ENCODE measurements around the gene ABI1. TPM values are rescaled to one million over a fixed set of nuclear protein-coding genes. Genes with fewer than 3 reads are reported as not detected.

Gene ABI1
- total RNA-seq, 2 experiments from 2014 or later, result 62.4 to 76.9 TPM

GRCh38 chr10:26723016-26723415 is 137.7 kb downstream of the ABI1 start:
- Histone ChIP-seq H3K4me2 (ENCODE audit: low read length) (no peak overlapping the region), H3K9me3 (ENCODE audit: low read length) (no peaks in the 10 kb centered on the region), H3K9me2 (ENCODE audit: insufficient read depth, low read length) (no peaks in the 10 kb centered on the region), H3K36me3 (ENCODE audit: insufficient read depth, low read length) (peaks cover 95% of the 10 kb centered on the region), H3K79me2 (ENCODE audit: insufficient read depth, low read depth, low read length) (no peaks in the 10 kb centered on the region), H4K20me1 (ENCODE audit: insufficient read depth, low read length) (no peaks in the 10 kb centered on the region), H3K27ac (ENCODE audit: low read depth, low read length, poor library complexity, severe bottlenecking) (no peak overlapping the region), H3K4me1 (ENCODE audit: insufficient read depth, low read length, poor library complexity, severe bottlenecking) (peaks cover 3% of the 10 kb centered on the region), H3K4me3 (ENCODE audit: low read depth, low read length, poor library complexity, severe bottlenecking) (no peak overlapping the region), H2AFZ (ENCODE audit: low read length) (no peak overlapping the region)
- ChIA-PET CTCF (ENCODE audit: unreplicated experiment) (no interaction called here), POLR2A (interaction anchor here (0.6 kb wide), 1 partner anchor 118 kb away, joined by 3 read pairs; no protein-coding TSS in a partner anchor)
- intact Hi-C loops (cut with micrococcal nuclease; ENCODE audit: unreplicated experiment), result no loop called here
- BruUV-seq (replicated peaks), result no TSS peak
- TF ChIP-seq, protein P1, sequence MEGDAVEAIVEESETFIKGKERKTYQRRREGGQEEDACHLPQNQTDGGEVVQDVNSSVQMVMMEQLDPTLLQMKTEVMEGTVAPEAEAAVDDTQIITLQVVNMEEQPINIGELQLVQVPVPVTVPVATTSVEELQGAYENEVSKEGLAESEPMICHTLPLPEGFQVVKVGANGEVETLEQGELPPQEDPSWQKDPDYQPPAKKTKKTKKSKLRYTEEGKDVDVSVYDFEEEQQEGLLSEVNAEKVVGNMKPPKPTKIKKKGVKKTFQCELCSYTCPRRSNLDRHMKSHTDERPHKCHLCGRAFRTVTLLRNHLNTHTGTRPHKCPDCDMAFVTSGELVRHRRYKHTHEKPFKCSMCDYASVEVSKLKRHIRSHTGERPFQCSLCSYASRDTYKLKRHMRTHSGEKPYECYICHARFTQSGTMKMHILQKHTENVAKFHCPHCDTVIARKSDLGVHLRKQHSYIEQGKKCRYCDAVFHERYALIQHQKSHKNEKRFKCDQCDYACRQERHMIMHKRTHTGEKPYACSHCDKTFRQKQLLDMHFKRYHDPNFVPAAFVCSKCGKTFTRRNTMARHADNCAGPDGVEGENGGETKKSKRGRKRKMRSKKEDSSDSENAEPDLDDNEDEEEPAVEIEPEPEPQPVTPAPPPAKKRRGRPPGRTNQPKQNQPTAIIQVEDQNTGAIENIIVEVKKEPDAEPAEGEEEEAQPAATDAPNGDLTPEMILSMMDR (conservative IDR thresholded peaks at IDR 0.05; ENCODE audit: low read length), result no peak
- no peak for TF ChIP-seq EZH2phosphoT487 (IDR thresholded peaks at IDR 0.05; ENCODE audit: borderline replicate concordance, low read depth, low read length)
- no peak for DNase-seq (ENCODE audit: low spot score)

DNA sequence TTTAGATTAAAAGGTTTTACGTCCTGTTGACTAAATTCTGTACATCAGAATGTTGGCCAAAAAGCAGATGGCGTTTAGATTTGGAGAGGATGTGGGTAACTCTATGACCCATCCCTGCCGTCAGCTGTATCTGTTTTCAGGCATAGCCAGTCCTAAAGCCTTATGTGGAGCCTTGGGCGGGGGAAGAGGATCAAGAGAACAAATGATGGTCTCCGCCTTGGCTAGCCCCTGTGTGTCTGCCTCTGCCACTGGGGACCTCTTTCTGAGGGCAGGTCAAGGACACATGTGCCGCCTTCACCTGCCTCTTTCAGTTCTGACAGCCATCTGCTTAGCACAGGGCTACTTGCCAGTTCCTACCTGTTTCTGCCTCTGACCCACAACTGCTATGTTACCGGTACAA is 139.2 kb downstream of the ABI1 start:
- Histone ChIP-seq H3K9me3 (ENCODE audit: low read length) (no peaks in the 10 kb centered on the region), H2AFZ (ENCODE audit: low read length) (no peak overlapping the region), H3K79me2 (ENCODE audit: insufficient read depth, low read depth, low read length) (no peaks in the 10 kb centered on the region), H3K36me3 (ENCODE audit: insufficient read depth, low read length) (peaks cover 95% of the 10 kb centered on the region), H3K4me3 (ENCODE audit: low read depth, low read length, poor library complexity, severe bottlenecking) (no peak overlapping the region), H3K9me2 (ENCODE audit: insufficient read depth, low read length) (no peaks in the 10 kb centered on the region), H3K4me1 (ENCODE audit: insufficient read depth, low read length, poor library complexity, severe bottlenecking) (peaks cover 3% of the 10 kb centered on the region), H3K4me2 (ENCODE audit: low read length) (no peak overlapping the region), H4K20me1 (ENCODE audit: insufficient read depth, low read length) (no peaks in the 10 kb centered on the region), H3K27ac (ENCODE audit: low read depth, low read length, poor library complexity, severe bottlenecking) (no peak overlapping the region)
- intact Hi-C loops (cut with micrococcal nuclease; ENCODE audit: unreplicated experiment), result no loop called here
- CTCF ChIA-PET (ENCODE audit: unreplicated experiment), result no interaction called here
- BruUV-seq (replicated peaks), result no TSS peak
- DNase-seq (ENCODE audit: low spot score), result no peak
- TF ChIP-seq, protein P1 (conservative IDR thresholded peaks at IDR 0.05; ENCODE audit: low read length), result no peak
- TF ChIP-seq EZH2phosphoT487 (IDR thresholded peaks at IDR 0.05; ENCODE audit: borderline replicate concordance, low read depth, low read length), result no peak
- POLR2A ChIA-PET, result no interaction called here

- Histone ChIP-seq H4K20me1 (ENCODE audit: insufficient read depth, low read length) (no peaks in the 10 kb centered on the region), H3K9me3 (ENCODE audit: low read length) (no peaks in the 10 kb centered on the region), H3K27ac (ENCODE audit: low read depth, low read length, poor library complexity, severe bottlenecking) (no peak overlapping the region), H3K36me3 (ENCODE audit: insufficient read depth, low read length) (peaks cover 88% of the 10 kb centered on the region), H2AFZ (ENCODE audit: low read length) (no peak overlapping the region), H3K4me3 (ENCODE audit: low read depth, low read length, poor library complexity, severe bottlenecking) (no peak overlapping the region), H3K9me2 (ENCODE audit: insufficient read depth, low read length) (no peaks in the 10 kb centered on the region), H3K79me2 (ENCODE audit: insufficient read depth, low read depth, low read length) (no peaks in the 10 kb centered on the region), H3K4me2 (ENCODE audit: low read length) (no peak overlapping the region), H3K4me1 (ENCODE audit: insufficient read depth, low read length, poor library complexity, severe bottlenecking) (no peaks in the 10 kb centered on the region)
- CTCF ChIA-PET (ENCODE audit: unreplicated experiment), result no interaction called here
- POLR2A ChIA-PET, result interaction anchor here (0.6 kb wide), 1 partner anchor 112 kb away, joined by 3 read pairs; no protein-coding TSS in a partner anchor
- no peak for DNase-seq (ENCODE audit: low spot score)
- BruUV-seq (replicated peaks), result no TSS peak
- intact Hi-C loops (cut with micrococcal nuclease; ENCODE audit: unreplicated experiment), result no loop called here
- TF ChIP-seq, protein P1 (conservative IDR thresholded peaks at IDR 0.05; ENCODE audit: low read length), result no peak
- no peak for TF ChIP-seq EZH2phosphoT487 (IDR thresholded peaks at IDR 0.05; ENCODE audit: borderline replicate concordance, low read depth, low read length)
Observed at GRCh38 chr10:26717476-26717875, 143.3 kb downstream of the ABI1 start.

Measured in OCI-LY7 (cell line).